GM21360 (cell line): ENCODE data around the gene USP46.

ENCODE experiments used
- ATAC-seq: cut with Tn5 transposase; IDR thresholded peaks from one replicate; pipeline ENCODE4 v1.9.1; 2021; ENCODE audit warnings: mild to moderate bottlenecking, moderate library complexity; ENCODE audit not compliant: unreplicated experiment

The USP46 gene

GRCh38 chr4:52659001-52659721 lies at the start of gene USP46:
USP46 (minus strand) TSS chr4:52659301; CDS start chr4:52659150, 151 bp downstream.
- peak; percentile 77 for ATAC-seq

- no peak for ATAC-seq
Observed at GRCh38 chr4:52704661-52705060, 45.6 kb upstream of the USP46 start.

GRCh38 chr4:52704133-52704532 lies 45.0 kb upstream of the USP46 start:
- no peak for ATAC-seq

- ATAC-seq, result peak; percentile 98
Observed at GRCh38 chr4:52701207-52701606, 42.1 kb upstream of the USP46 start.

- ATAC-seq, result no peak
Observed at GRCh38 chr4:52694936-52695335, 35.8 kb upstream of the USP46 start.

GRCh38 chr4:52693492-52693891 lies 34.4 kb upstream of the USP46 start:
- no peak for ATAC-seq

GRCh38 chr4:52689096-52689495 lies 30.0 kb upstream of the USP46 start:
- ATAC-seq, result no peak

GRCh38 chr4:52687696-52688095 lies 28.6 kb upstream of the USP46 start:
- no peak for ATAC-seq

GRCh38 chr4:52685316-52685715 lies 26.2 kb upstream of the USP46 start:
- no peak for ATAC-seq

- no peak for ATAC-seq
Observed at GRCh38 chr4:52684896-52685295, 25.8 kb upstream of the USP46 start.

- no peak for ATAC-seq
Observed at GRCh38 chr4:52680381-52680780, 21.3 kb upstream of the USP46 start.

GRCh38 chr4:52676536-52676935 lies 17.4 kb upstream of the USP46 start:
- no peak for ATAC-seq

- no peak for ATAC-seq
Observed at GRCh38 chr4:52675111-52675510, 16.0 kb upstream of the USP46 start.

- ATAC-seq, result no peak
Observed at GRCh38 chr4:52670739-52671138, 11.6 kb upstream of the USP46 start.

GRCh38 chr4:52670121-52670520 lies 11.0 kb upstream of the USP46 start:
- no peak for ATAC-seq

GRCh38 chr4:52665592-52665991 lies 6.5 kb upstream of the USP46 start:
- ATAC-seq, result no peak

- ATAC-seq, result no peak
Observed at GRCh38 chr4:52664479-52664878, 5.4 kb upstream of the USP46 start.

- ATAC-seq, result no peak
Observed at GRCh38 chr4:52661966-52662690, 3.0 kb upstream of the USP46 start.

- no peak for ATAC-seq
Observed at GRCh38 chr4:52660643-52661042, 1.5 kb upstream of the USP46 start.

- ATAC-seq, result peak; percentile 18
Observed at GRCh38 chr4:52659722-52660261, 691 bp upstream of the USP46 start.

GRCh38 chr4:52658641-52659000 lies 480 bp downstream of the USP46 start:
- peak; percentile 8 for ATAC-seq
